Fibroblast of lung (primary cell): ENCODE measurements around the gene CLN5.

Source experiments
- CTCF ChIP-seq, 2 donors: IDR thresholded peaks in 1 of 2; conservative IDR thresholded peaks in 1 of 2; 1 replicate in 1 of 2; 2 replicates in 1 of 2; pipeline ENCODE4 v1.5.1; 2011 to 2012; ENCODE audit warnings: low read length in 2 of 2, control low read depth in 1 of 2, inconsistent platforms in 1 of 2, low read depth in 1 of 2, mild to moderate bottlenecking in 1 of 2
- EZH2 ChIP-seq: IDR thresholded peaks from 2 replicates; pipeline ENCODE4 v1.5.1; 2012; ENCODE audit warnings: low read length, control low read depth, mild to moderate bottlenecking; ENCODE audit errors: missing control alignments

GRCh38 chr13:76944456-76944855, 47.4 kb upstream of the CLN5 start:
- TF ChIP-seq CTCF (conservative IDR thresholded peaks at IDR 0.05 in 1 of 2, IDR thresholded peaks at IDR 0.05 in 1 of 2; ENCODE audit: low read depth in 1 of 2, low read length in 2 of 2) (no peak), EZH2 (no peak)
